KMS-11 (cell line): ENCODE measurements around the gene FBXL7.

Experiments
- H2AFZ ChIP-seq: fragments of 200-600 bp; sonication (generic); 2 replicates; pipeline ENCODE4 v1.6.1; 2016; ENCODE audit warnings: antibody characterized with exemption, mixed run types, low read depth
- H3K27ac ChIP-seq: fragments of 200-600 bp; sonication (generic); 2 replicates; pipeline ENCODE4 v1.6.1; 2016; ENCODE audit warnings: mild to moderate bottlenecking, mixed run types
- H3K27me3 ChIP-seq: fragments of 200-600 bp; sonication (generic); 2 replicates; pipeline ENCODE4 v1.6.1; 2017; ENCODE audit warnings: mild to moderate bottlenecking, low read depth, mixed run types, moderate library complexity; ENCODE audit not compliant: insufficient read depth
- H3K36me3 ChIP-seq: fragments of 200-600 bp; sonication (generic); 2 replicates; pipeline ENCODE4 v1.6.1; 2017; ENCODE audit warnings: mild to moderate bottlenecking, mixed run types; ENCODE audit not compliant: insufficient read depth
- H3K4me1 ChIP-seq: fragments of 200-600 bp; sonication (generic); 2 replicates; pipeline ENCODE4 v1.6.1; 2016; ENCODE audit warnings: mild to moderate bottlenecking, low read depth, mixed run types; ENCODE audit not compliant: poor library complexity, severe bottlenecking
- H3K4me2 ChIP-seq: fragments of 200-600 bp; sonication (generic); 2 replicates; pipeline ENCODE4 v1.7.0; 2016; ENCODE audit warnings: mild to moderate bottlenecking, mixed run types
- H3K4me3 ChIP-seq: fragments of 200-600 bp; sonication (generic); IDR thresholded peaks from 2 replicates; pipeline ENCODE4 v1.6.1; 2017; ENCODE audit warnings: low read depth, low read length, mixed read lengths; ENCODE audit not compliant: insufficient read depth
- H3K79me2 ChIP-seq: fragments of 200-600 bp; sonication (generic); 2 replicates; pipeline ENCODE4 v1.6.1; 2016; ENCODE audit warnings: low read depth, mixed run types; ENCODE audit not compliant: insufficient read depth
- H3K9ac ChIP-seq: fragments of 200-600 bp; sonication (generic); 2 replicates; pipeline ENCODE4 v1.6.1; 2016; ENCODE audit warnings: mild to moderate bottlenecking, mixed run types
- H4K20me1 ChIP-seq: fragments of 200-600 bp; sonication (generic); 2 replicates; pipeline ENCODE4 v1.6.1; 2016; ENCODE audit warnings: mild to moderate bottlenecking, mixed run types; ENCODE audit not compliant: insufficient read depth
- TF ChIP-seq, protein P1 (sequence below): fragments of 200-600 bp; sonication (generic); conservative IDR thresholded peaks from 2 replicates; pipeline ENCODE4 v1.6.1; 2017; ENCODE audit warnings: low read depth, mild to moderate bottlenecking, antibody characterized with exemption, low read length, moderate library complexity, mixed read lengths

Gene FBXL7

GRCh38 chr5:15789642-15790041 lies 289.7 kb downstream of the FBXL7 start:
- Histone ChIP-seq H3K4me1 (peaks cover 9% of the 10 kb centered on the region), H3K4me3 (no peak overlapping the region)

GRCh38 chr5:15790446-15791018 lies 290.6 kb downstream of the FBXL7 start:
- H3K36me3 ChIP-seq = no peaks in the 10 kb centered on the region
- no peaks in the 10 kb centered on the region for H3K79me2 ChIP-seq
- H4K20me1 ChIP-seq = no peaks in the 10 kb centered on the region
- H3K4me1 ChIP-seq = peaks cover 17% of the 10 kb centered on the region
- H3K27ac ChIP-seq = no peak overlapping the region
- H3K9ac ChIP-seq = no peak overlapping the region
- no peaks in the 10 kb centered on the region for H3K27me3 ChIP-seq
- TF ChIP-seq, protein P1, sequence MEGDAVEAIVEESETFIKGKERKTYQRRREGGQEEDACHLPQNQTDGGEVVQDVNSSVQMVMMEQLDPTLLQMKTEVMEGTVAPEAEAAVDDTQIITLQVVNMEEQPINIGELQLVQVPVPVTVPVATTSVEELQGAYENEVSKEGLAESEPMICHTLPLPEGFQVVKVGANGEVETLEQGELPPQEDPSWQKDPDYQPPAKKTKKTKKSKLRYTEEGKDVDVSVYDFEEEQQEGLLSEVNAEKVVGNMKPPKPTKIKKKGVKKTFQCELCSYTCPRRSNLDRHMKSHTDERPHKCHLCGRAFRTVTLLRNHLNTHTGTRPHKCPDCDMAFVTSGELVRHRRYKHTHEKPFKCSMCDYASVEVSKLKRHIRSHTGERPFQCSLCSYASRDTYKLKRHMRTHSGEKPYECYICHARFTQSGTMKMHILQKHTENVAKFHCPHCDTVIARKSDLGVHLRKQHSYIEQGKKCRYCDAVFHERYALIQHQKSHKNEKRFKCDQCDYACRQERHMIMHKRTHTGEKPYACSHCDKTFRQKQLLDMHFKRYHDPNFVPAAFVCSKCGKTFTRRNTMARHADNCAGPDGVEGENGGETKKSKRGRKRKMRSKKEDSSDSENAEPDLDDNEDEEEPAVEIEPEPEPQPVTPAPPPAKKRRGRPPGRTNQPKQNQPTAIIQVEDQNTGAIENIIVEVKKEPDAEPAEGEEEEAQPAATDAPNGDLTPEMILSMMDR = no peak
- H3K4me2 ChIP-seq = no peak overlapping the region
- no peak overlapping the region for H3K4me3 ChIP-seq
- H2AFZ ChIP-seq = no peak overlapping the region

More at GRCh38 chr5:15789642-15790041, 289.7 kb downstream of the FBXL7 start:
- TF ChIP-seq, protein P1 = no peak
- Histone ChIP-seq H2AFZ (no peak overlapping the region), H3K79me2 (no peaks in the 10 kb centered on the region), H3K27me3 (no peaks in the 10 kb centered on the region), H4K20me1 (no peaks in the 10 kb centered on the region), H3K36me3 (no peaks in the 10 kb centered on the region), H3K4me2 (no peak overlapping the region), H3K9ac (no peak overlapping the region), H3K27ac (no peak overlapping the region)

DNA sequence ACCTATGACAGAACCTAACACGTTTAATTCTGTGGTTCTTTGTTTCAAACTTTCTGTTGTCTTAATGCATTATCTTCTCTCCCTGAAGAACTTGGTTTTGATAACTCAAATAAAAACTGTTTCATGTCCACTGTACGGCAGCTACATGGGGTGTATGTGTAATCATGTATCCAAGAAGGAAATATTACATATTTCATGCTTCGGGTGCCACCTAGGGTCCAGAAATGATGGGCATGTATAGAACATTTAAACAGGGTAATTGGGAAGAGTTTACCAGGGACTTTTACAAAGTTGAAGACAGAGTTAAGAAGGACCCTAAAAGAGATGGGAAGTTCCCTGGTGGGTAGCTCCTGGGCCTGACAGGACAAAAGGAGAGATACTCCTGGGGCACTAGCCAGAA lies 291.3 kb downstream of the FBXL7 start:
- no peak overlapping the region for H3K4me2 ChIP-seq
- TF ChIP-seq, protein P1 = no peak

GRCh38 chr5:15791859-15792258 lies 291.9 kb downstream of the FBXL7 start:
- H3K4me1 ChIP-seq = peaks cover 17% of the 10 kb centered on the region
- H3K27ac ChIP-seq = no peak overlapping the region
- no peaks in the 10 kb centered on the region for H3K27me3 ChIP-seq
- H3K36me3 ChIP-seq = no peaks in the 10 kb centered on the region
- no peak overlapping the region for H3K9ac ChIP-seq
- H3K79me2 ChIP-seq = no peaks in the 10 kb centered on the region
- no peak overlapping the region for H3K4me3 ChIP-seq
- H3K4me2 ChIP-seq = no peak overlapping the region
- no peak overlapping the region for H2AFZ ChIP-seq
- TF ChIP-seq, protein P1 = no peak
- no peaks in the 10 kb centered on the region for H4K20me1 ChIP-seq

More for the DNA sequence above, 291.3 kb downstream of the FBXL7 start:
- Histone ChIP-seq H3K4me3 (no peak overlapping the region), H3K4me1 (peaks cover 17% of the 10 kb centered on the region), H3K79me2 (no peaks in the 10 kb centered on the region), H3K27ac (no peak overlapping the region), H3K27me3 (no peaks in the 10 kb centered on the region), H4K20me1 (no peaks in the 10 kb centered on the region), H3K36me3 (no peaks in the 10 kb centered on the region), H2AFZ (no peak overlapping the region), H3K9ac (no peak overlapping the region)
